PC-9 (cell line): ENCODE measurements around the gene ZNF488.

Source experiments
- CTCF ChIP-seq: fragments of 200-600 bp; sonication (generic); conservative IDR thresholded peaks from 2 replicates; pipeline ENCODE4 v1.6.1; 2017; ENCODE audit warnings: mixed run types, antibody characterized with exemption, mild to moderate bottlenecking, moderate library complexity
- EZH2 ChIP-seq: fragments of 200-600 bp; sonication (generic); IDR thresholded peaks from 2 replicates; pipeline ENCODE4 v1.8.0; 2017; ENCODE audit warnings: antibody characterized with exemption, low read depth

- TF ChIP-seq CTCF (no peak), EZH2 (no peak)
Observed at GRCh38 chr10:47326306-47326926, 57.7 kb downstream of the ZNF488 start.
